Fibroblast of upper back skin (primary cell): ENCODE results near the gene NCK2.

Experiments
- DNase-seq: peaks from one replicate; pipeline ENCODE4 v3.0.0-alpha.2; 2013

NCK2 gene

DNA sequence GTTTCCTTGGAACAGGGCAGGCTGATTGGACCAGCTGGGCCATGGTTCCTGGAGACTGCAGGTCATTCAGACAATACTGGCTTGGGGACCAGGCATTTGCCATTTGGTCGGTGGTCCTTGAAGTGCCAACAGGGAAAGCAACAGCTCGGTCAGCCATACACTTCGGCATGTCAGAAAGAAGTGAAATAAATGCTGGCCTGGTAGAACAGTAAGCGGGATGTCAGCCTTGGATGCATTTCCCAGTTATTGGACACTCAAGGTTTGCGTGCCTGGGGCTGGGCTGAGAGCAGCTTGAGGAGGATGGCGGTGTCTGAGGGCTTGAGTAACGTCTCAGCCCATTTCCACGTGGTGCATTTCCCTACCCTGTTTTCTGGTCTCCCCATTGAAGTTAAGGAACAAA, 75.4 kb downstream of the NCK2 start:
- DNase-seq = no peak

DNA sequence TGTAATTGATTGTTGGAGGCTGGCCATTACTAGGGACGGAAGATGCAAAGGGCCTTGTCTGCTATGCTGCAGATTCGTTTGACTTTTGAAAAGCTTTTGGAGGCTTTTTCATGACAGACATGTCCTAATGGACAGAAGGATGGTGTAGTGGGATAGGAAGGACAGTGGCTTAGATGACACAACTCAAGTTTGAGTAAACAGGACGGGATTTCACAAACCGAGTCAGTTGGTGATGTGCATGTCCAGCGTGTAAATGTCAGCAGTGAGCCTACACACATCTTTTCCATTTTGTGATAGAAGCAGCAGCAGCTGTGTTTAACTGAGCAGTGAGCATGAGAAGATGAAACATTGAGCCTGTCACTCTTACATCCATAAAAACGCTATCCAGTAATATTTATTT, 76.0 kb downstream of the NCK2 start:
- DNase-seq = no peak

DNA sequence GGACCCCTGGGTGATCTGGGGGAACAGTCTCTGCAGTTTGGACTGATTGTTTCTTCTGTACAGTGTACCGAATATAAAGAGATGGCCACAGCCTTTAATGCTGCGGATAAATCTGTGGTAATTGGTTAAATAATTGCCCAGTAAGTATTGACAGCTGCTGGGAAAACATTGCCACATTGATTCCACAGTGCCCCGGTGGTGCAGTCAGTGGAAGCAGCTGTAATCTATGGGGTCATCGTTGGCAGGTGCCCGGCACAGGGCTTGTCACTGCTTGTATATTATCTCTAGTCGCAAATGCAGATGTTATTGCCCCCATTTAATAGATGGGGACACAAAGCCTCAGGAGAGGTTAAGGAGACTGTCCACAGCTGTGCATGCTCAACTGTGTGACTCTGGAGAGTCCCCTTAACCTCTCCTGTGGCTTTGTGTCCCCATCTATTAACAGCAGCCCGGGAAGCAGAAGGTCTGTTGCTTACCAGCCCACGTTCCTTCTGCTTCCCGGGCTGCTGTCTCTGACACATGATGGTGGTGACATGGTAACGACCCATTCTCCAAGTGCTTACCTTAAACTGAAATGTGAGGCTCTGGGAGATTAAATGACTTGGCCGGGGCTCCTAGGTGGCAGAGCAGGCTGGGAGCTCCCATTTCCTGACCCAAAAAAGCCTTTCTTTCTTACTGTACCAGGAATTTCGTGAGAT, 76.9 kb downstream of the NCK2 start:
- DNase-seq = no peak

DNA sequence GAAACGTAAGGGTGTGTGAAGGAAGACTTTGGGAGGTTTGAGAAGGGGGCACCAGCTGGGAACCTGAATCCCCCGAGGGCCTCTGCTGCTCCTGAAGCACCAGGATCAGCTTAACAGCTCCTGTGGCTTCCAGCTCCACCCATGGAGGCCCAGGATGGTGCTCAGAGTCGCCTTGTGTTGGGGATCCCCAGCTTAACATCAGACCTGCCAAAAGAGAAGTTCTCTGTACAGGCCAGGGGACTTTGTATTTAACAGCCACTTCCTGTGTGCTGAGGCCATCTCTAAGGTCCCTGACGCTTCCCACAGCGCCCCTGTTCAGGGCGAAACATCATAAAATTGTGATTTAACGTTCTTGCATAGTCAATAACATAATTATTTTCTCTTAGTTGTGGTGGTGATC, 77.5 kb downstream of the NCK2 start:
- DNase-seq = no peak

DNA sequence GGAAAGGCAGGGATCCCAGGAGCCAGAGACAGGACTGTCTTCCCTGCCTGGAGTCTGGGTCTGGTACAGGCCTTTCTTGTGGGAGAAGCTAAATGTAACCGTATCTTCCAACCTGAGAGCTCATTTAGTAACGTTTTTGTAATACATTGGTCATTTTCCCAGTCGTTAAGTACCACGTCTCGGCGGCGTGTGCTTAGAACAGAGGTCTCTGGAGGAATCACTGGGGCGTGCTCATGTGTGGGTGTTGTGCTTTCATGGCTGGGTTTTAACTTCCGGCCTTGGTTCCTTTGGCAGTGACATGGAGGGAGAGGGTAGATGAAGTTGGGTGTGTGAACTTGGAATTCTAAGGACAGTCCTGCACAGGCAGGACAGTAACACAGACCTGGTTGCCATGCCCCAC, 79.7 kb downstream of the NCK2 start:
- no peak for DNase-seq

DNA sequence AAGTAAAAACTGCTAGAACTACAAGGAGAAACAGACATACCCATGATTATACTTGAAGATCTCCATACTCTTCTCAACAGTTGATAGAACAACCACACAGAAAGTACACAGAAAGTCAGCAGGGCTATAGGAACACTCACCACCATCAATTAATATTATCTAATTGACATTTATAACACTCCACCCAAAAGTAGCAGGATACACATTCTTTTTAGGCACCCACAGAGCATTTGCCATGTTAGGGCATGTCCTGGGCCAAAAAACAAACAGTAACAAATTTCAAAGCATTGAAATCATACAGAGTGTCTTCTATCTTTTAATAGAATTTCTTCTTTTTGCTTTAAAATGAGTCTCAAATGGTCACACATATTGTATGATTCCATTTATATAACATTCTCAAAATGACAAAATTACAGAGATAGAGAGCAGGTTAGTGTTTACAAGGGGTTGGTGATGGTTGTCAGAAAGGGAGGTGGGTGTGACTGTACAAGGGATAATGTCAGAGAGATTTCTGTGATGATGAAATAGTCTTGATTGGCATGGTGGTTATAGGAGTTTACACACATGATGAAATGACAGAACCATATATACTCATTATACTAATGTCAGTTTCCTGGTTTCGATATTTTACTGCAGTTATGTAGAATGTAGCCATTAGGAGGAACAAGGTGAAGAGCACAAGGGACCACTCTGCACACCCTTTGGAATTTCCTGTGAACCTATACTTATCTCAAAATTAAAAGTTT, 82.8 kb downstream of the NCK2 start:
- no peak for DNase-seq

DNA sequence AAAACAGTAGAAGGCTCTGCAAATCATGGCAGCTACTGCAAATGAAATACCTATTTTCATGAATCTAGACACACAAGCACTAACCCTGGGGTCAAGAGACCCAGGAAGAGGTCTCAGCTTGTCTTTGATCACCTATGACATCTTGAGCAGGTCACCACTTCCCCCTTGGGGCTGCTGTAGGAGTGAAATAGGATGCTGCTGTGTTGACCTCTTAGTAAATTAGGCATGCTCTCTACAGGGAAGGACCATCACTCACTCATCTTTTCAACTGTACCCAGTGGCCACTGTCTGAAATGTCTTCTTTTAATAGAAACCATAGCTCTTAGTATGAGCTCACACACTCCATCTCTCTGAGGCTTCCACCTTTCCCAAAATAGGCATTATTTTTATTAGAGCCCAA, 83.8 kb downstream of the NCK2 start:
- no peak for DNase-seq

DNA sequence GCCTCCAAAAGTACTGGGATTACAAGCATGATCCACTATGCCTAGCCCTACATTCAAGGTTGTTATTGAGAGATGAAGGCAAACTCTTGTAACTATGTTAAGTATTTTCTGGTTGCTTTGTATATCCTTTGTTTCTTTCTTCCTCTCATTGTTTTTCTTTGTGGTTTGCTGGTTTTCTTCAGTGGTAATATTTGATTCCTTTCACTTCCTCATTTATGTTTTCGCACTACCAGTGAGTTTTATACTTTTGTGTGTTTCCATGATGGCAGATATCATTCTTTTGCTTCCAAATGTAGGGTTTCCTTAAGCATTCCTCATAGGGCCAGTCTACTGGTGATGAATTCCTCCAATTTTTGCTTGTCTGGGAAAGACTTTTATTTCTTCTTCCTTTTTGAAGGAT, 90.2 kb downstream of the NCK2 start:
- no peak for DNase-seq

DNA sequence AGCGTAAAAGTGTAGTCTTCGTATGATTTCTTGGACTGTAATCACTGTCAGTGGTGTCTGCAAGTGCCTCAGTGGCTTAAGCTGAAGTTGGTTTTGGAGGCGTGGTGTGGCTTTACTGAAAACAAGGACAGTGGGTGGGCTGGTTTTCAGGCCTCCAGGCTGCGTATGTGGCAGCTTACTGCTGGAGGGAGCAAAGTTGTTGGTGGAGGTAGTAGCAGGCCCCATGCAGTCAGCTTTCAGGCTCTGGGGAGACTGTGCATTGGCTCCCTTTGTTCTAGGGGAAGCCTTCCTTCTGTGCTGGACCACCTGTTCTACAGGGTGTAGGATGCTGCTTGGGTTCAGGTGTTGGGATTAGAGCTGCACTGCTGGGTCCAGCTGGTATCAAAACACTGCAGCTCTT, 91.6 kb downstream of the NCK2 start:
- DNase-seq = no peak

DNA sequence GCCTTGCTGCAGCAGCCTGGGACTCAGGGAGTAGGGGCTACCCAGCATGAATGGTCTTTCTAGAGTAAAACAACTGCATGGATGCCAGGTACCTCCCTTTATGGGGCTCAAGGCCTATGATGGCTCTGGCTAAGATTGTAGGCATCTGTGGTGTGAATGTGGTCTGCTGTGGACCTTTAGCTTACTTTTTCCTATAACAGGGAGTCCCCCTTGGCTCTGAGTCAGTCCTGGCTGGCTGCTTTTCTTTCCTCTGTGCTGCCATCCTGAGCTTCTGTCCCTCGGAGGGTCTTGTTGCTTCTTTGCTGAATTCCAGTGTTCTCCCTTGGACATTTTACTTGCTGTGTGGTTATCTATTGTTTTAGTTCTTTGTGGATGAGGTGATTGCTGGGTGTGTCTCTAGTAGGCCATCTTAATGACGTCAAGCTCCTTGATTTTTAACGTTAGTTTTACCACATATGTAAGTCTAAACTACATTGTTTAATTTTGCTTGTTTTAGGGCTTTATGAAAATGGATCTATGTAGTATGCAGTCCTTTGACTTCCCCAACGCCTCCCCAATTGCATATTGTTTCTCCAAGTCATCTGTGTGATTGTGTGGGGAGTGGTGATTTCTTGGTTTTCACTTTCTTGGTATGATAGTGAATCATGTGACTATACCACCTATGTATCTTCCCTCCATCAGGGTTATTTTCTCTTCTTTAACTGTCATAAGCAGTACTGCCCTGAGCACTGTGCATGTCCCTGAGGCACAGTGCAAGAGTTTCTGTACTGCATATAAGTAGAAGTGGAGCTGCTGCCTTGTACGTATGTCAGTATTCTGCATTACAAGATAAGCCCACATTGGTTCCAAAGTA, 92.4 kb downstream of the NCK2 start:
- DNase-seq = no peak

DNA sequence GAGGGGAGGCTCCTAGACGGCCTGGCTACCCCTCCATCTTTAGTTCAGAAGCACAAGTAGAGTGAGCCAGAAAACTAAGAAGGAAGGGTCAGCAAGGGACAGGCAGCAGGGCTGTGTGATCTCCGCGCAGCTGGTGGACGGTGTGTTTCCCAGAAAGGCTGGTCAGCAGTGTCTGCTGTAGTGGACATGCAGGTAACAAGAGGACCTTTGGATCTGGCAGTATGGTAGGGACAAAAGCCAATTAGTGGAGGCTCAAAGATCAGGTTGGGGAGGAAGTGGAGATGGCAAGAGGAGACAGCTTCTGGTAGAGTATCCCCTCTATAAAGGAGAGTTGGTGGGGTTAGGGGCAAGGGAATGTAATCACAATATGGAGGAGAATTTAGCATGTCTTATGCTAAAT, 95.1 kb downstream of the NCK2 start:
- no peak for DNase-seq

DNA sequence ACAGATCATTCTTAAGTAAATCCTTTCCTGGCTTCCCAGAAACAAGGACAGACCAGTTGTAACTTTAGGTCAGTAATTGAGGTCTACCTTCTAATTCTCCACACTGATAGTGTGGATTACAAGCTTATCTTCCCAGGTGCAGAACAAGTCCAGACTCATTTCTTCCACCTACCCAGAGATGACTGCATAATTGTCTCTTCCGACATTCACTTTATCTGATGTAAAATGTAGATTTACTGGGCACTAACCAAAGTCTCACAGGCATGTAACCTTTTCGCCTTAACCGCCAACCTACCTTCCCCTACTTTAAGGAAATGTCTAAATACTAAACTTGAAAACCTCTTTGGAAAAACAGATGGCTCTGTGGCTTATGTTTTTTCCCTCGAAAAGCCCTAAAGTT, 96.2 kb downstream of the NCK2 start:
- DNase-seq = no peak

DNA sequence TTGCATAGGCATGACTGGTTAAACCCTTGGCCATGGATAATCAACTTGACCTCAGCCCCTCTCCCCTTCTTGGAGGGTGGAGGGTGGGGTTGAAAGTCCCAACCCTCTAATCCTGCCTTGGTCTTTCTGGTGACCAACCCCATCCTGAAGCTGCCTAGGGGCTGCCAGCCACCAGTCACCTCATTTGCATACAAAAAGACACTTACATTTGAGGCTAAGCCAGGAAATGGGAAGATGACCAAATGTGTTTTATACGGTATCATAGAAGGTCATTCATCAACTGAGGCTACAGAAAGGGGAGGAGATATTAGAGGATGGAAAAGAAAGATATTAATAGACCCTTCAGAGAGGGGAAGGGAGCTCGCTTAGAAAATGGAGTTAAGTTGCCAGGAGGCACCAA, 96.8 kb downstream of the NCK2 start:
- no peak for DNase-seq

DNA sequence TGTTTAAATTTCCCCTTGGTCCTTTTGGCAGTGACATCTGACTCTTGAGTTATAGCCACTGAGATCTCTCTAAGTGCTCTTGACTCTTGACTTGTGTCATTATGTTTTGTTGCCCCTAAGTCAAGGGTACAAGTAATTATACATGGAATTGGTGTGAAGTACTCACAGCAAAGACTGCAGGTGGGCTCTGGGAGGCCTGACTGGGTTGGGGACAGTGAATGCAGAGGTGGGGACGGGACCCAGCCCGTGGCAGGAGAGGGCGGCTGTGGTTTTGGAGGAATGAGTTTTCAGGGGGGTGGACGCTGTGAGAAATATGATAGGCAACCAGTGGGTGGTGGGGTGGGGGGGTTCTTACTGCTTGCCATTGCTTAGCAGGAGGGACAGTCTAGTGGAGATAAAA, 97.8 kb downstream of the NCK2 start:
- no peak for DNase-seq

DNA sequence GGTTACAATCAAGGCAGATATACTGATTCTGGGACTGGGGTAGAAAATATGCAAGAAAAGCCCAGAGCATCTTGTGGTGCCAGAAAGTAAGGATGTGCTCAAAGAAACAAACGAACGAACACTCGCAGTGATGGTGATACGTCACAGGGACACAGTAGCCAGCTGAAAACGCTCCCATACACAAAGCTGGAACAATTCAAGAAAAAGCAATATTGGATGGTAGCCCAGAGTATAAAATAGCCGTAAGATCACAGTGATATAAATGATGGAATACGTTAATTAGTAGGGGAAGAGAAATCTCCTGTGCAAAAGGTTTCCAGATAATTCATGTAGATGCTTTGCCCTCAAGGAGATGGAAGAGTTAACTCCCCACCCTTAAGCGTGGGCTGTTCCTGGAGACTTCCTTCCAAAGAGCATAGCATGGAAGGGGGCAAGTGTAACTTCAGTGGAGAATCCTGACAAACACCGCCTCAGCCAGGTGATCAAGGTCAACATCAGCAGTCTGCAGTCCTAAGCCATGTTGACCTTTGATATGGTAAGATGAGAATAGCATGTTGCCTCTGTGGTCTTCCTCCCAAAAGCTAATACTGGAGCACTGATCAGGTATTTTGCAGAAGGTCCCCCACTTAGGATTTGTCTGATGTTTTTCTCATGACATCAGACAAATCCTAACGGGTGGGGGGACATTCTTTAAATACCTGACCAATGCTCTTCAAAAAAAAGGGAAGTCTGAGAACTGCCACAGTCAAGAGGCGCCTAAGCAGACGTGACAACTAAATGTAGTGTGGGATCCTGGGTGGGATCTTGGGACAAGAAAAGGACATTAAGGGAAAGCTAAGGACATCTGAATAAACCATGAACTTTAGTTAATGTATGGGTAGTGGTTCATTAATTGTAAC, 99.0 kb downstream of the NCK2 start:
- DNase-seq = peak; percentile 14

DNA sequence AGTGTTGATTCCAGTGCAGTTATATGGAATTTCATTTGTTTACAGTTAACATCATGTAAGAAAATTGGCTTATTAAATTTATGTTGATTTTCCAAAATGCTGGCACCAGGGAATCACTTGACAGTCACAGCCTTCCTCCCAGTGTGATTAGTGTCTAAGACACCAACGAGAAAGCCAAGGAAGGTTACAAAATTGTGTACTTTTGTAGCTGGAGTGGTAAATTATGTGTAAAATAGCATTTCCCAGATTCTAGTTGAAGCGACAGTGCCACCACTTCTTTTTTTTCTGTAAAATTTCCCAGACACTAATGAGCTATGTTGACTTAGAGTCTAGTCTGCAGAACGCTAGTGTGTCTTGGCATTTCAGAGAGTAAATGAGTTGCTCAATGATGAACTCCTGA, 101.3 kb downstream of the NCK2 start:
- no peak for DNase-seq

DNA sequence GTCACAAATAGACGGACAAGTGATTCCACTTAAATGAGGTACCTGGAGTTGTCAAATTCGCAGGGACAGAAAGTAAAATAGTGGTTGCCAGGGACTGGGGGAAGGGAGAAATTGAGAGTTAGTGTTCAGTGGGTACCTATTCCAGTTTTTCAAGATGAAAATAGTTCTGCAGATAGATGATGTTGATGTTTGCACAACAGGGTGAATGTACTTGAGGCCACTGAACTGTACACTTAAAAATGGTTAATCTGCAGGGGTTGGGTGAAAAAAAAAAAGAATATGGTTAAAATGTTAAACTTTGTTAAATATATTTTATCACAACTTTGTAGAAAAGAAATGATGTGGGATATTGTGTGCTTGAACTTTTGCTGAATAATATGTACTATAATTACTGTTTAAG, 102.3 kb downstream of the NCK2 start:
- no peak for DNase-seq

DNA sequence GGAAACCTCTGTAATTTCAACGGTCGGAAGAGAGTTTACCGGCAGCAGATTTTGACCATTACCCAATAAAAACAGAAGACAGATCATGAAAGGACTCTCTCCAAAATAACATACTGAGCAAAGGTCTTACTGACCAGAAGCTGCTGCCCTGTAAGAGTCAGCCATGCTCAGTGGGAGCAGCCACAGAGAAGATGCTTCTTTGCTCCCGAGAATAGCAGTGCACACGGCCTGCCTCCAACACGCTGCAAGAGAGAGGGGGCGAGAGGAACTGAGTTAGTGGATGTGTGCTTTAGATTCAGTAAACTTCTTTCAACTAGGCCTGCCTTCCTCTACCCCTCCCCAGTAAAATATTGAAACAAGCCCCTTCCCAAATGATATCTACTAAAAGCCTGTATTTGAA, 103.7 kb downstream of the NCK2 start:
- DNase-seq = no peak

DNA sequence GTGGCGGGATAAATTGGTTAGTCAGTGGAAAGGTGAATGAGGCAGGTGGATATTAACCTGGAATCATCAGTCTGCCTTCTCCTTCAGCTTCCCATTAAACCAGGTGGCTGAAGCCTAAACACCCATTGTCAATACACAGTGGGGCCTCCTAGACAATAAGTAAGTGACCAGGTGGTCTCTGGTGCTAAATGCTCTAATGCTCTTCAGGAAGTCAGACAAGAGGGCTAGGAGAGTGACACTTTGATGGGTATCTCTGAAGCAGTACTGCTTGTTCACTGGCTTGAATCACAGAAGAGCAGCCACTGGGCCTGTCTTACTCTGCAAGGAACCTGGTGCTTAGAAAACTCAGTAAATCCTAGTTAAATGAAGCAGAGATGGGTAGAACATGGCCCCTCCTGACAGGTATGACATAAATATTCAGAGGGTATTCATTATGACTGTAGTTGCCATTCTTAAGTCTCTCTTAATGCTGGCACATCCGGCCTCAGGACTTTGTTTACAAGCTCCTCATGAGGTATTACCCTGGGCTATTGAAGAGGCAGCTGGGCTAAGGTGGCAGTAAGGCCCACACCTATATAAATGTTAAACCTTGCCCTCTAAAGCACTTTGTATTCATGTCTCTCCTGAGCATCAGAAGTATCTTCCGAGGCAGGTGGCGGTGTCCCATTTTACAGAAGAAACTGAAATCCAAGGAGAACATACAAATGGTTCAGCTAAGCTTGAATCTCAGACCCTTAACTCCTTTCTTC, 104.9 kb downstream of the NCK2 start:
- DNase-seq = no peak

DNA sequence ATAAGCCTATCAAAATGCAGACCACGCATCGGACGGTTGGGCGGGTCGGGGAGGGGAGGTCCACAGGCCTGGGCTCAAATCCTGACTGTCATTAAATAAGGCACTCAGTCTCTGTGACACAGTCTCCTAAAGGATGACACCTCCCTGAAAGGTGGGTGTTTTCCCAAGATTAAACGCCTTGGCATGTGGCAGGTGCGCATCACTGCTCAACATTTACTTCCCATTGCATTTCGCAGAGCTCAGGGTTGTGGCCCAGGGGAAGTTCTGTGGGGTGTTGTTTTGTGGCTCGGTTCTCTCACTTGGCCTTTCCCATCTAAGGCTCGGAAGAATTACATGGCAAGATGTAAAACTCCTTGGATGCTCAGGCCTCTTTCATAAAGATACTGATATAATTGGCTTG, 107.4 kb downstream of the NCK2 start:
- DNase-seq = no peak

DNA sequence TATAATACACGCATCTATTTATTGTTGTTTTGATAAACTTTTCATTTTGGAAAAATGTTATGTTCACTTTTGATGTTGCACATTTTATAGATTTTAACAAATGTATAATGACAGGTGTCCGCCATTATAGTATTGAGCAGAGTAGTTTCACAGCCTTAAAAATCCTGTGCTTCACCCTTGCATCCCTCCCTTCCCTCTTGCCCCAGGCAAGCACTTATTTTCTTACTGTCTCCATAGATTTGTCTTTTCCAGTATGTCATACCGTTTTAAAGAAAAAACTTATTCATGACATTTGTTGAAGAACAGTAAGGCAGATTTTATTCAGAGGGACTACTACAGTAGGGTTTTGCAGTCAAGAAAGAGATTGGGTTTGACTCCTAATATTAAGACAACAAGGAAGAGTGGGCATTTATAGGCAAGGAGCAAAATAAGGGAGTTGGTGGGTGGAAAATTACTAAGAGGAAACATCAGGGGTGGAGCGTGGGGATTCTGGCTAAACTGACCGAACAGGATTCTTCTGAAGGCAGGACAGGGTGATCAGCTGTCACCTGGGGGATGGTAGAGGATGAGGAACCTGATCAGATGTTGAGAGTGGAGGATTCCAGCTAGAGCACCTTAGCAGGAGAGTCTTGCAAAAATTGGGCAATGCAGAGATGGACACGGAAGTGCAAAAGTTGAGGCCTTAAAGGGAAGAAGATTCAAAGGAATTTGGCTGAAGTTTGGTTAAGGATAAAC, 108.8 kb downstream of the NCK2 start:
- DNase-seq = no peak
